ENCODE measurements around the gene RNF180. TPM values are rescaled to one million over a fixed set of nuclear protein-coding genes. Genes with fewer than 3 reads are reported as not detected.

The RNF180 gene, protein sequence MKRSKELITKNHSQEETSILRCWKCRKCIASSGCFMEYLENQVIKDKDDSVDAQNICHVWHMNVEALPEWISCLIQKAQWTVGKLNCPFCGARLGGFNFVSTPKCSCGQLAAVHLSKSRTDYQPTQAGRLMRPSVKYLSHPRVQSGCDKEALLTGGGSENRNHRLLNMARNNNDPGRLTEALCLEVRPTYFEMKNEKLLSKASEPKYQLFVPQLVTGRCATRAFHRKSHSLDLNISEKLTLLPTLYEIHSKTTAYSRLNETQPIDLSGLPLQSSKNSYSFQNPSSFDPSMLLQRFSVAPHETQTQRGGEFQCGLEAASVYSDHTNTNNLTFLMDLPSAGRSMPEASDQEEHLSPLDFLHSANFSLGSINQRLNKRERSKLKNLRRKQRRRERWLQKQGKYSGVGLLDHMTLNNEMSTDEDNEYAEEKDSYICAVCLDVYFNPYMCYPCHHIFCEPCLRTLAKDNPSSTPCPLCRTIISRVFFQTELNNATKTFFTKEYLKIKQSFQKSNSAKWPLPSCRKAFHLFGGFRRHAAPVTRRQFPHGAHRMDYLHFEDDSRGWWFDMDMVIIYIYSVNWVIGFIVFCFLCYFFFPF
- total RNA-seq = 2.8 TPM

- ATAC-seq = peak; percentile 87
Observed at GRCh38 chr5:64165500-64166200, at the start of gene RNF180. RNF180 (plus strand) TSS chr5:64165843; CDS start chr5:64200808, 34,965 bp downstream.

DNA sequence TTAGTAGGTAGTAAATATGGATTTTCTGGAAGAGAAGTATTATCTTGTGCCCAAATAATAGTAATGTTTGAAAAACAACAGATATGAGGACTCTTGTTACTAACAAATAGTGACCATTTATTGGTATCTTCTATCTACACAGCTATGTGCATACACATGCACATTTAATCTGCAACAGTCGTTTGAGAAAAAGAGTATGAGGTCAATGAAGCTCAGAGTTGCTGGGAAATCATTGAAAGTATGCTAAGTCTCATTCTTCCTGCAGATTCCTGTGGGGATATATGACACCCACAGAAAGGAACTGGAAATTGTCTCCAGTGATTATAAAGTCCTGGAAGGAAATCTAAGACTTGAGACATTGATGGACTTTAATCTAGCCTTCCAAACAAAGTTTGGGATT lies 40.1 kb upstream of the RNF180 start:
- no peak for ATAC-seq

GRCh38 chr5:64126202-64126741 lies 39.4 kb upstream of the RNF180 start:
- ATAC-seq = no peak

- no peak for ATAC-seq
Observed at GRCh38 chr5:64140018-64140417, 25.6 kb upstream of the RNF180 start.

DNA sequence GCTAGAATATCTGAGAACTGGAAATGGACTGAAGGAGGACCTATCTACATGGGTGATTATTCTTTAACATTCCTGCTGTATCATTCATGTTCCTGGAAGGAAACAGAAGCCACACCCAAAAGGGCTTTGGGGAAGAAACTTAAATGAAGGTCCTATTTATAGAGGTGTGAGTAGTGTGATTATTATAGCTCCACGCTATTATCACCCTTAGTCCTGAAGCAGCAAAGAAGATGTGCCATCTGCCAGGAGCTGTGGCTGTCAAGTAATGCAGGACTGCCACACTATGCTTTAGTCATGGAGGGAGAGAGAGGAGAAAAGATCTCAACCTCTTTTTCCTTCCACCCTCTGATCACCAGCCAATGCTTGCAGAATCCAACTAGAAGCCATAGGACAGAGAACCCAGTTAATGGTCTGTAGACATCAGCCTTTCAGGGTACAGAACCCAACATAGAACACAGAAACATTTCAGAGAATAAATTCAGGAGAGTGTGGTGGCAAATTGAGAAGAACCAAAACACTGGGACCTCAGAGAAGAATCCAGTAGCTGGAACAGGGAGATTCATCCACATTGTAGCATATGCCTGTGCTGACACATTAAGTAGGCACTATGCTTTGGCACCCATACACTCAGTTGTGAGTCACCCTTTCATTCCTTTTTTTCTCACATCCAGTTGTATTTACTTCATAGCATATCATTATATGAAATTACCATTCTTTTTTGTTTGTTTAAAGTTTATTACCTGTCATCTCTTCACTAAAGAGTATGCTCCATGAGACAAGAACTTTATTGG lies 21.0 kb upstream of the RNF180 start:
- peak; percentile 84 for ATAC-seq

- ATAC-seq = no peak
Observed at GRCh38 chr5:64145216-64145895, 20.3 kb upstream of the RNF180 start.

GRCh38 chr5:64147379-64147778 lies 18.3 kb upstream of the RNF180 start:
- no peak for ATAC-seq

DNA sequence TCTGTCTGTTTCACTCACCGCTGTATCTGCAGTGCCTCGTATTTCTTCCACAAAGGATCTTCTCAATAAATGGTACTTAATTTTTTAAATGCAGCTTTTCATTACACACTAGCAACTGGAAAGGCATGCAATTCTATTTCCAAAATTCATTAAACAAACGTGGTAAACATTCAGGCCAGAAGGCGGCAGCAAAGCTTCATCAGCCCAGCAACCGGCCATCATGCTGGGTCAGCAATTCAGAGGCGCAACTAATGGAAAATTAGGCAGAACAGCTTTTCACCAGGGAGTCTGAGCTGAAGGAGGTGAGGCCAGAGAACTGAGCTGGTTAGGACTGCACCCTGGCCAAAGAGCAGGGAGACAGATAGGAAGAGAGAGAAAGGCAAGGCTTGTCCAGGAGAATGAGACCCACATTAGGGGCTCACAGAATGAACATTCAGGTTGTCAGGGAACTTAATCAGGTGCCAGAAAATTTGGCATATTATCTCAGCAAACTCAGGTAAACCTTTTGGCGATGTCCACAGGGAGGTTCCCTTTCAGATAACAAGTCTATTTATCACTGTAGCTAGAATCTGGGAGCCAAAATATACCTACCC lies 17.7 kb upstream of the RNF180 start:
- peak; percentile 39 for ATAC-seq

GRCh38 chr5:64149268-64149667 lies 16.4 kb upstream of the RNF180 start:
- ATAC-seq = no peak

DNA sequence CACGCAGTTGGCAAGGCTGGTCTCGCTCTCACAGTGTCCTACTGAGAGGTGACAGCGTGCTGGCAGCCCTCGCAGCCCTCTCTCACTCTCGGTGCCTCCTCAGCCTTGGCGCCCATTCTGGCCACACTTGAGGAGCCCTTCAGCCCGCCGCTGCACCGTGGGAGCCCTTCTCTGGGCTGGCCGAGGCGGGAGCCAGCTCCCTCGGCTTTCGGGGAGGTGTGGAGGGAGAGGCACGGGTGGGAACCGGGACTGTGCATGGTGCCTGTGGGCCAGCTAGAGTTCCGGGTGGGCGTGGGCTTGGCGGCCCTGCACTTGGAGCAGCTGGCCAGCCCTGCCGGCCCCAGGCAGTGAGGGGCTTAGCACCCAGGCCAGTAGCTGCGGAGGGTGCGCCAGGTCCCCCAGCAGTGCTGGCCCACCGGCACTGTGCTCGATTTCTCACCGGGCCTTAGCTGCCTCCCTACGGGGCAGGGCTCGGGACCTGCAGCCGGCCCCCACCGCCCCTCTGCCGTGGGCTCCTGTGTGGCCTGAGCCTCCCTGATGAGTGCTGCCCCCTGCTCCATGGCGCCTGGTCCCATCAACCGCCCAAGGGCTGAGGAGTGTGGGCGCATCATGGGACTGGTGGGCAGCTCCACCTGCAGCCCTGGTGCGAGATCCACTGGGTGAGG lies 15.7 kb upstream of the RNF180 start:
- no peak for ATAC-seq

- ATAC-seq = no peak
Observed at GRCh38 chr5:64156261-64156660, 9.4 kb upstream of the RNF180 start.

DNA sequence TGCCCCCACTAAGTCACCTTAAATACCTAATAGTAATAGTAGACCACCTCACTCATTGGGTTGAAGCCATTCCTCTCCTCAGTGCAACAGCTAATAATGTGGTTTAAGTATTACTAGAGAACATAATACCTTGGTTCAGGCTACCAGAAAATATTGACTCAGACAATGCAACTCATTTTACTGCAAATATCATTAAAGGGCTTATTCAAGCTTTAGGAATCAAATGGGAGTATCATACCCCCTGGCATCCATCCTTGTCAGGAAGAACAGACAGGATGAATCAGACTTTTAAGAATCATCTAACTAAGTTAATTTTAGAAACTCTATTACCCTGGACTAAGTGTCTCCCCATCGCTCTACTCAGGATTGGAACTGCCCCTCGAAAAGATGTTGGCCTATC lies 6.8 kb upstream of the RNF180 start:
- ATAC-seq = no peak

DNA sequence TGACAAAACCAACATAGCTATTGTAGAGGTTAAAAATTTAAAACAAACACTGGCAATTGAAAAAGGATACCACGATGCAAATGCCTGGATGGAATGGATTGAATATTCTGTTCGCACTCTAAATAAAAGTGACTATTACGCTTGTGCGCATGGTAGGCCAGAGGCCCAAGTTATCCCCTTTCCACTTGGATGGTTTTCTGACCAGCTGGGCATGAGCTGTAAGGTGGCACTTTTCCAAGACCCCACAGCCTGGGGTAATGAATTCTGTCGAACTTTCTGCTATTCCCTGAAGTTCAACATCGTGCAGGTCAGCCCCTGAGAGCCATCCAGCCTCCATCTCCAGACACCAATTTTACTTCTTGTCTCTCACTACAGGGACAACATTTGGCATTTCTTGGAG lies 5.4 kb upstream of the RNF180 start:
- no peak for ATAC-seq

DNA sequence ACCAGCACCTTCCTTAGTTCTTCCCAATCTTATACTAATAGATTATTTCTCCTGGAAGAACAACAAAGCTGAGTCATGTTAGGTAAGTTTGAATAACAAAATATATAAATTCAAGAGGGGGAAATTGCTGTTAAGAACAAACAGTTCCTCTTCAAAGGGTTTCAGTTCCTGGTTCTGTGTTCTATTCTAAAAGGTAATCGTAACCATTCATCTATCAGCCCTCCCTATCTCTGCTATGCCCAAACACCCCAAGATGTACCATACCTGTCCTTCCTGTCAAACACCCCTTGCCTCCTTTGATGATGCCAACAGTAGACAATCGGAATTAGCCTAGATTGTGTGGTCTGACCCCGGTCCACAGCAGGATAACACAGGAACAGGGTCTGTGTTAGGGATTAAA lies 4.2 kb upstream of the RNF180 start:
- ATAC-seq = no peak

GRCh38 chr5:64163135-64163534 lies 2.5 kb upstream of the RNF180 start:
- ATAC-seq = no peak

DNA sequence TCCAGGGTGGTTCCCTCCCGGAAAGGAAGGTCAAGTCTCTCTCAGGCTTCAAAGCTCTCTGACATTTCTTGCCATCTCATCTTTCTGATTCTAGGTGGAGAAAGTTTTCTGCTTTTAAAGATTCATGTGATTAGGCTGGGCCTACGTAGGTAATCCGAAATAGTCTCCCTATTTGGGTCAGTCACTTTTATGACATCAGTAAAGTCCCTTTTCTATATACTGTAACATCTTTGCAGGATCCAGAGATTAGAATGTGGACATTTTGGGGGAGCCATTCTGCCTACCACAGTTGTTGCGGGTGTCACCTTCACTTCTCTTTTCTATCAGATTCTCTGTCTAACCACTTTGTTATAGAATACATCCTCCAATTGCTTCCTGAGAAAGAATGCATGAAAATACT lies 1.9 kb upstream of the RNF180 start:
- ATAC-seq = no peak

- no peak for ATAC-seq
Observed at GRCh38 chr5:64164166-64164565, 1.5 kb upstream of the RNF180 start.

DNA sequence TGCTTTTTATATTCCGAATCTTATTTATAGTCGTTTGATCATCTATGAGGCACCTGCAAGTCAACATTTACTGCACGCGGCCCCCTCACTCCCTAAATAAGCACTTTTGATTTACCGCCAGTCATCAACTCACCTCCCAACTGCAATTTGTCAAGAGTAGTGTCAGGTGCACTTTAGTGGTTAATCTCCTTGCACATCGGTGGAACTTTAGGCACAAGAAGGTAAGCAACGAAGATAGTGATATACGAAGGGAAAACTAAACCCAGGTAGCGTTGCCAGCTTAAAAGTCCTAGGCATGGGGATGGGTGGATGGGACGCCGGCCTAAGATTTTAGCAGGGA lies 513 bp upstream of the RNF180 start:
- no peak for ATAC-seq

GRCh38 chr5:64166201-64166959 lies 737 bp downstream of the RNF180 start:
- ATAC-seq = peak; percentile 11

DNA sequence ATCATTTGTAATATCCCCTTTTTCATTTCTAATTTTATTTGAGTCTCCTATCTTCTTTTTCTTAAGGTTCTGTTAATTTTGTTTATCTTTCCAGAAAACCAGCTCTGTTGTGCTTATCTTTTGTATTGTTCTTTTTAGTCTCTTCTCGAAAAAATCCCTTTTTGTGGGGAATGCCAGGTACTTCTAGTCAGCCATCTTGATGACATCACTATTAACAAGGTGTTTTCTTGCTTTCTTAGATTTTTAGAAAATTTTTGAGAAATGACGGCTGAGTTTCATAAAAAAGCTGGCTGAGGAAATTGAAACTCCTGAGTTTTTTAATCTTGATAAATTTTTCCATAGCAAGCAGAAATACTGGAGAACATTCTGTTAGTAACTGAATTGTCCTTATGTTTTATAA lies 10.7 kb downstream of the RNF180 start:
- ATAC-seq = no peak

All from esophagus mucosa (tissue), 1 donor.